NCI-H1436 (cell line): ENCODE data around the gene SPRED2.

Experiments used
- DNase-seq: peaks from one replicate; lab custom pipeline; 2025; lab: John Stamatoyannopoulos, UW

SPRED2 gene

DNA sequence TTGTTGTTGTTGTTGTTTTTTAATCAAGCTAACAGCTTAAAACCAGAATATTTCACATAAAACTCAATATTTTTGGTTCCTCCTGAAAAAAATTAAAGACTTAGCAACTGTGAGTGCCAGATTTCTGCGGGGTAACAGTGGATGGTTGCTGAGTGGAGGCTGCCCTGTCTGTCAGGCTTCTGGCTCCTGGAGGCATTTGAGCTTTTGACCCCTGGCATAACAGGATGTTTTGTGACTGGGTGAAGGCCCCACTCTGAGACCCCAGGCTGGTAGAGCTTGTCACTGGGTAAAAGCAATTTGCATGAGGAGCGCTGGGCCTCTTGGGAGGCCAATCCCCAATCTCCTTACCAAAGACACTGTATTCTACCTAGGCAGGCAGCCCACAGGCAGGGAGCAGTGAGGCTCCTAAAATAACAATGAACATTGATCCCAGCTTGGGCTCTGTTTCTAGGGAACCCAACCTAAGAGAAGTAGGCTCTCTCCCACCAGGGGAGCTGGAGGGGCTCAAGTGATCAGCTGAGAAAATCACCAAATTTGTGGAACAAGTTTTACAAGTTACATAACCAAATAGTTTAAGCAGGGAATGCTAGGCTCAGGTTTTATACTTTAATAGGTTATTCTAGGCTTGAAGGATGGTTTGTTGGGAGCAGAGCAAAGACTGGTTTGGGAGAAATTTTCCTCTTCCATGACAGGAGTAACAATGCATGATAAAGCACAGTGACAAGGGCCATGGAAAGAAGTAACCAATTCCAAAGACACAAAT lies 5.9 kb upstream of the SPRED2 start:
- no peak for DNase-seq

DNA sequence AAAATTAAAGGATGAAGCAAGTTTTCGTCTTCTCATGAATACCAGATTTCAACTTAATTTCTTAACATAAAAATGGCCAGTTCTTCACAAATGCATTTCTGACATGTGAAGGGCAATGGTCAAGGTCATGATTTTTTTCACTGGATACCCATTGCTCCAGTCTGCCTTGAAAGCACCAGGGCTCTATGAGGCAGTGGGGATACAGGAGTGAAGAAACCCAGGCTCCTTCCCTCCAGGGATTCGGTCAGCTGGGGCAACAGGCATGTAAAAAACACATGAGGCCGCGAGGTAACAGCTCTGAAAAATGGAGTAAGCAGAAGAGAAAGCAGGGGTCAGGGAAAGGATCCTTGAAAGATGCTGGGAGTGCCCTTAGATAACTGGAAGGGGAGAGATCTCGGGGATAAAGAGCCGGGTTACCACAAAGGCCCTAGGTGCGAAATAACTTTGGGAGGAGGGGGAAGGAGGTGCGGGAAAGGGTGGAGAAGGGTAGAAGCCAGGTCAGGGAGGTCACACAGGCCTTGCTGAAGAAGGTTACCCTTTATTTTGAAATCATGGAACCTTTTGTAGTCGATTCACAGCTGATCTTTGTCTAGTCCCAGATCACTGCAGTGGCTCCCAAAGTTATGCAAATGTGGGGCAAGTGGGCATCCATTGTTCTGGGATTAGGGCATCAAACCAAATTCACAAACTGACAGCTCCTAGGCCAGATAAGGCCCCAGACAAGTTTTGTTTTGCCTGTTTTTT lies 5.2 kb upstream of the SPRED2 start:
- no peak for DNase-seq

DNA sequence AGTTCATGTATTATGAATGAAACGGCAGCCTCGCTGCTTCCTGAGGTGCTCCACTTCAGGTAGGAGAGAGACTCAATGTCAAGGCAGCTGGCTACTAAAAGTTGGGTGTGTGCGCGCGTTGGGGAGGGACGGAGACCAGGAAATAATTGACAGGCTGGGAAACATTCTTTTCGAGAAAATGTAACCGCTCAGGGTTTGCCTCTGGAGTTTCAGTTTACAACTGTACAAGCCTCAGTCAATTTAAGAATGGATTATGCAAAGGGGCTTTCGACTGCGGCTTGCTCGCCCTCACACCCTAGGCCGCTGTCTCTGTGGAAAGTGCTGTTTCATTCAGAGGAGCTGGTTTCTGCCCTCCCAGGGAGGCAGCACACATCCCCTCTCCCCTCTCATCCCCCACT lies 4.4 kb upstream of the SPRED2 start:
- DNase-seq = no peak

- peak; percentile 69 for DNase-seq
Observed at GRCh38 chr2:65436169-65436823, 3.9 kb upstream of the SPRED2 start.

GRCh38 chr2:65435625-65436168 lies 3.3 kb upstream of the SPRED2 start:
- peak; percentile 64 for DNase-seq

DNA sequence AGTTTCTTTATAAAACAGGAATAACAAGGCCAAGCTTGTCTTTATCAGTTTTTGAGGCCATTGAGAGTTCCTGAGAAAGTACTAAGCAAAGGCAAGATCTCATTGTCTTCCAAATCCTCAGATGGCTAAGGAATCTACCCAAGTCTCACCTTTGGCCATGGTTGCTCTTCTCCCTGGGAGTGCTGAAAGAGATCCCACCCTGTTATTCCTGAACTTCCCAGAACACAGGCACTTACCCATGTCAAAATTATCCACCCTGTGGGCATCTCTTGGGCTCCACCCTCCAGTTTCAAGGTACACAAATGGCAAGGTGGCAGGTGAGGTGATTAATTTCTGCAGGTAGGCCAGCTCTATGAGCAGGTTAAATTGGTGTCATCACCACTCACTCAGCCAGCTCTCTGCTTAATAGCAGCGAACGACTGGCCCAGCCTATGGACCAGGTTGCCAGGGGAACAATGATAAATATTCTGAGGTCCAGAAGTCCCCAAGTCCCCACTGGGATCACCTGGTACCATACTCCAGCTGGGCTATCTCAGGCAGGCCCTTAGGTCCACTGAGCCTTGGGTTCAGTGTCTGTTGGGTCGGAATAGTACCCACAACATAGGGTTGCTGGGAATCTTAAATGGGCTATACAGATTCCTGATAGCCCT lies 2.3 kb upstream of the SPRED2 start:
- DNase-seq = no peak

DNA sequence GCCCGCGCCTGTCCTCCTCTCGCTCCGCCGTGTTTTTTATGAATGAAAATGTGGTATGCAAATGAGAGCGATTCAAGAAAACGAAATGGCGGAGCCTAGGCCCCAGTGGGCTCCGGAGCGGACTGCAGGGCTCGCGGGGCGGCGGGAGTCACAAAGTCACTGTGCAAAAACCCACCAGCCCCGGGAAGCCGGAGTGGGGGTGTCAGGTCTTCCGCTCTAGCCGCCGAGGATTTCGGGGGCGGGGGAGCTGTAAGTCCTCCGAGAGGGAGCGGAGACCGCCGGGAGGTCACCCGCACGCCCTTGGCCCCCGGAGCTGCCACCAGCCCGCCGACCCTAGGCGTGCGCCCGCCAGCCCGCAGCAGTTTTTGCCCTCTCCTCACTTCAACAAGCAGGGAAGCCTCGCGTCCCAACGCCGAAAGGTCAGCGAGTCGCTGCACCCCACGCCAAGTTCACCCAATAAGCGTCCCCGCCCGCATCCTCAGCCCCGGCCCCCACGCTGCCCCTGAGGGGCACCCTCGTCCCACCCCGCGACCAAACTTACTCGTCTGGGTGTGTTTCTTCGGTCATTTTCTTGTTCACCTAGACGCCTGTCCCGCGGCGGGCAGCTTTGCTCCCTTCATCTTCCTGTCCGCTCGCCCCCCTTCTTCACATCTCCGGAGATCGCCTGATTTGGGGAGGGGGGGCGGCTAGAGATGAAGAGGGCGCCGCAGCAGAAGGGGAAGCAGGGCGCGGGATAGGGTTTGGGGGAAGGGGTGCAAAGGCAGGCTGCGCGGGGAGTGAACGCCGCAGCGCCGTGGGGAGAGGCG lies 775 bp downstream of the SPRED2 start:
- peak; percentile 63 for DNase-seq

- peak; percentile 79 for DNase-seq
Observed at GRCh38 chr2:65430603-65431420, 1.6 kb downstream of the SPRED2 start.

- DNase-seq = no peak
Observed at GRCh38 chr2:65429786-65430602, 2.4 kb downstream of the SPRED2 start.

DNA sequence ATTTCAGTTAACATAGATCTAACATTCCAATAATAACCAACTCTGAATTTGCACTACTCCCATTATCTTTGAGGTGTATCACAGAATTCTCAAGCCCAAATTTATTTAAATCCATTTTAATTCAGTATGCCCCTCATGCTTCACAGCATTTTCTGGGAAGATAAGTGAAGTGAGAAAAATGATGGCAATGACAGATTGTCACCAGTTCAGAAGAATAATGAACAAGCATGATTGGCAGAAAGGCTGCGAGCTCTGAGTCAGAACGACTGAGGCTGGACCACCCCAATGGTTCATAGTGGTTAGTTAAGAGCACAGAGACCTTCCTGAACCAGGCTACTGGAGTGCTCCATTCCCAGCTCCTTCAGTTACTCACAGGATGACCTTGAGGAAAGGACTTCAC lies 4.9 kb downstream of the SPRED2 start:
- no peak for DNase-seq

GRCh38 chr2:65425276-65425675 lies 7.1 kb downstream of the SPRED2 start:
- no peak for DNase-seq

DNA sequence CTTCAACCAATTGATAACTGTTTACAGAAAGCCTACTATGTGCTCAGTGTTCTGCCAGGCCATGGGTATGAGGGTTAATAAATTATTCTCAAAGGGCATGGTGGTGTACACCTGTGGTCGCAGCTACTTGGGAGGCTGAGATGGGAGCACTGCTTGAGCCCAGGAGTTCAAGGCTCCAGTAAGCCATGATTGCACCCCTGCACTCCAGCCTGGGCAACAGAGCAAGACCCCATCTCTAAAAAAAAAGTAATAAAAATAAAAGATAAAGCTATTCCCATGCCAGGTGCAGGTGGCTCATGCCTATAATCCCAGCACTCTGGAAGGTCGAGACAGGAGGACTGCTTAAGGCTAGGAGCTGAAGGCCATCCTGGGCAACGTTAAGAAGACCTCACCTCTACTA lies 8.0 kb downstream of the SPRED2 start:
- no peak for DNase-seq

DNA sequence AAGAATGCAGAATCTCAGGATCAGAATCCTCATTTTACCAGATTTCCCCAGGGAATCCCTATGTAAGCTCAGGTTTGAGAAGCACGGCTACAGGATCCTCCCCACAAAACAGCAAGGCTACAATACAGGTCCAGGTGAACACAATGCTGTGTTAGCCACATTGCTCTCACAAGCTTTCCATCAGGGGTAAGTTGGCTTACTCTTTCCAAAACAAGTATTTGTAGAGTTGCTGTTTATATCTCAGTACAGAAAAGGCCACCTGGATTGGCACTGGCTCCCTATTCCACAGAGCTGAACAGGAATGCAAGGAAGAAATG lies 11.0 kb downstream of the SPRED2 start:
- no peak for DNase-seq

DNA sequence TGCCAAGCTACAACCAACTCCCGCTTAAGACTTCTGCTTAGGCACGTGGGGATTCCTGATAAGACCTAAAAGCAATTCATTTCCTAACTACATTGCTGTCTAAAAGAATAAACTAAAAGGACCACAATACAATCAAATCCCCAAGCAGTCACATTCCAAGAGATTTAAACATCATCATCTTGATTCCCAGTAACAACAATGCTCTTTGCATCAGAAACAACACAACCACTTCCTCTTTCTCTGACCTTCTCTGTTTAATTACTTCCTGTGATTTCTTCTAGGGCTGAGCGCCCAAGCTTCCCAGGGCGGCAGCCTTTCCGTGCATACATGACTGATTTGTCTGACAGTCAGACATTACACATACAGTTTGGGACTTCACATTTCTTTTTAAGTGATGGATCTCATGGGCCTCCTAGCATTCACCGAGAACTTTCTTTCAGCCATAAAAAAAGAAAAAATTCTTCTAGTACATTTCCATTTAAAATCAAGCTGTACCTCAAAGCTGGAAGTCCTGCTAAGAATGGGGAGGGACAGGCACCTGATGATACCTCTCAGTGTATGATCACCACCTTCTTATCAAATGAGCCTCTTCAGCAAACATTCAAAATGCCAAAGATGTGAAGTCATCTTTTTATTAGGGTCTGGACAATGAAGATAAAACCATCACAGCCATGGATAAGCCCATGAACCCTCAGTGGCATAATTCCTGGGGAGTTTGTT lies 11.5 kb downstream of the SPRED2 start:
- DNase-seq = no peak

- DNase-seq = no peak
Observed at GRCh38 chr2:65417509-65418085, 14.8 kb downstream of the SPRED2 start.

GRCh38 chr2:65416945-65417344 lies 15.5 kb downstream of the SPRED2 start:
- no peak for DNase-seq

DNA sequence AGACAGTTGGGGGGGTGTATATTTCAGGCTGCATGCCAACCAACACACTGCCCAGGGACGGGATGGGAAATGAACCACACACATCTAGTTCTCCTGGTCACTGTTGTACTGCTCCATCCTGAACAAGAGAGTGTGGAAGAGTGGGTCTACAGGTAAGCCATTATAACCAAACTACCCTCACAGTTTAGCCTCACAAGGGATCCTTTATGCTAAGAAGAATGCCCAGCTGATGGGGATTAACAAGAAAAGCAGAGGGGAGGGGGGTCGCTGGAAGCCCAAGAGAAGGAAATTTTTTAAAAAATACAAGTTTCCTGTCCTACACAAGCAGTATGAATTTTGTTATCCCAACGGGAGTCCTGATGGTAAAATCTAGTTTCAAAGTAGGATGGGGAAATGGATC lies 16.1 kb downstream of the SPRED2 start:
- no peak for DNase-seq

GRCh38 chr2:65415091-65415490 lies 17.3 kb downstream of the SPRED2 start:
- DNase-seq = no peak

GRCh38 chr2:65413610-65414009 lies 18.8 kb downstream of the SPRED2 start:
- DNase-seq = no peak
